Stimulated activated CD8-positive, alpha-beta memory T cell treated with anti-CD3 and anti-CD28 coated beads, Interleukin-15, amount 100 ng/mL, for 48 hours (primary cell): ENCODE data around the gene TRRAP.

Experiments used
- DNase-seq, 2 donors: peaks; one replicate each; pipeline ENCODE4 v3.0.0-alpha.2; 2020; ENCODE audit warnings: low read depth in 2 of 2

The TRRAP gene

GRCh38 chr7:98900815-98901214 is 22.5 kb downstream of the TRRAP start:
- no peak for DNase-seq

- no peak for DNase-seq
Measured at GRCh38 chr7:98902523-98902922, 24.2 kb downstream of the TRRAP start.

DNA sequence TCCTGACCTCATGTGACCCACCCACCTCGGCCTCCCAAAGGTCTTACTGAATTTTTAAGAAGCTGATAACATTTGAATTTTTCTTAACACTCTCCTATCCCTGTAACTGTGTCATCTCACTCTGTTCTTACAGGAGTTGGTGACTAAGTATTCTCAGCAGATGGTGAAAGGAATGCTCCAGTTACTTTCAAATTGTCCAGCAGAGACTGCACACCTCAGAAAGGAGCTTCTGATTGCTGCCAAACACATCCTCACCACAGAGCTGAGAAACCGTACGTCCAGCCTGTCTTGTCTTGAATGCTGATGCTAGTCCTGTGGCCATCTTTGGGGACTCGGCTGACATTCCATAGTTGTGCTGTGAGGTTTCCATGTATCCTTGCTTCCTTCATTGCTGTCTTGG is 24.9 kb downstream of the TRRAP start:
- no peak for DNase-seq

- no peak for DNase-seq
Measured at GRCh38 chr7:98907570-98907969, 29.2 kb downstream of the TRRAP start.

- no peak for DNase-seq
Measured at GRCh38 chr7:98908585-98908984, 30.3 kb downstream of the TRRAP start.

- no peak for DNase-seq
Measured at GRCh38 chr7:98909487-98909886, 31.2 kb downstream of the TRRAP start.

DNA sequence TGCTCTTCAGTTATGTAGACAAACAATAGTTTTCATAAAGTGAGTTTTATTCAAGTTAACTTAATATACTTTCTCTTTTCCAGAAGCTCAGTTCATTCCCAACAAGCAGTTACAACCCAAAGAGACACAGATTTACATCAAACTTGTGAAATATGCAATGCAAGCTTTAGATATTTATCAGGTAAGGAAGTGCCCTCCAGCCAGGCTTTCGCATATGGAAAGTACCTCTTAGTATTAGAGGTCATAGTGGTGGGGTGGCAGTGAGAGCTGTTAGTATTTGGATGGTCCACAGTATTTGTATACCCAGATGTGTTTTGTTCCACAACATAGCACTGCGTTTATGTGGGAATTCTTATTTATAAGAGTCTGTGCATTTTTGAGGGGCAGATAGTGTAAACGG is 32.1 kb downstream of the TRRAP start:
- no peak for DNase-seq

- DNase-seq: no peak
Measured at GRCh38 chr7:98911916-98912315, 33.6 kb downstream of the TRRAP start.

- DNase-seq: no peak
Measured at GRCh38 chr7:98913026-98913425, 34.7 kb downstream of the TRRAP start.

GRCh38 chr7:98913612-98914011 is 35.3 kb downstream of the TRRAP start:
- no peak for DNase-seq

- no peak for DNase-seq
Measured at GRCh38 chr7:98917331-98917730, 39.0 kb downstream of the TRRAP start.

DNA sequence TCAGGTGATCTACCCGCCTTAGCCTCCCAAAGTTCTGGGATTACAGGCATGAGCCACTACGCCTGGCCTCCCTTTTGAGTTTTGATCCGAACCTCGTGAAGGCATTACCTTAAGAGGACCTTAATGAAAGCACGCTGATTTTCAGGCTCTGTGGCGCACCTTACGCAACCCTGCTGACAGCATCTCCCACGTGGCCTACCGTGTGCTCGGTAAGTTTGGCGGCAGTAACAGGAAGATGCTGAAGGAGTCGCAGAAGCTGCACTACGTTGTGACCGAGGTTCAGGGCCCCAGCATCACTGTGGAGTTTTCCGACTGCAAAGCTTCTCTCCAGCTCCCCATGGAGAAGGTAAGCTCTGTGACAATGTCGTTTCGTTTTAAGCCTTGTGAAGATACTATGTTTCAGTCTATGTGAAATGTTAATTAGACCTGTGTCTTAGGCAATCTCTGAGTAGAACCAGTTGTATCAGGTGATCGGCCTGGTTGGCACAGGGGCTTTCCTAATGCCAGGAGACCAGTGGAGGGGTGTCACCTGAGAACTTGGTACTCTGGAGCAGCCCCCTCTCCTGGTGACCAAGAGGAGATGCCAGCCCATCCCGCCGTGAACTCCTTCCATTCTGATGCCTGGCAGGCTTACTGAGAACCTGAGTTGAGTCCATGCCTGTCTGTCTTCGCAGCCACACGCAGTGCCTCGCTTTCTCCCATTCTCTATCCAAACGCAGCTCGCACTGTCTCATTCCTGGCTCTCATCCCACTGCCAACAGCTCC is 43.5 kb downstream of the TRRAP start:
- DNase-seq: no peak

DNA sequence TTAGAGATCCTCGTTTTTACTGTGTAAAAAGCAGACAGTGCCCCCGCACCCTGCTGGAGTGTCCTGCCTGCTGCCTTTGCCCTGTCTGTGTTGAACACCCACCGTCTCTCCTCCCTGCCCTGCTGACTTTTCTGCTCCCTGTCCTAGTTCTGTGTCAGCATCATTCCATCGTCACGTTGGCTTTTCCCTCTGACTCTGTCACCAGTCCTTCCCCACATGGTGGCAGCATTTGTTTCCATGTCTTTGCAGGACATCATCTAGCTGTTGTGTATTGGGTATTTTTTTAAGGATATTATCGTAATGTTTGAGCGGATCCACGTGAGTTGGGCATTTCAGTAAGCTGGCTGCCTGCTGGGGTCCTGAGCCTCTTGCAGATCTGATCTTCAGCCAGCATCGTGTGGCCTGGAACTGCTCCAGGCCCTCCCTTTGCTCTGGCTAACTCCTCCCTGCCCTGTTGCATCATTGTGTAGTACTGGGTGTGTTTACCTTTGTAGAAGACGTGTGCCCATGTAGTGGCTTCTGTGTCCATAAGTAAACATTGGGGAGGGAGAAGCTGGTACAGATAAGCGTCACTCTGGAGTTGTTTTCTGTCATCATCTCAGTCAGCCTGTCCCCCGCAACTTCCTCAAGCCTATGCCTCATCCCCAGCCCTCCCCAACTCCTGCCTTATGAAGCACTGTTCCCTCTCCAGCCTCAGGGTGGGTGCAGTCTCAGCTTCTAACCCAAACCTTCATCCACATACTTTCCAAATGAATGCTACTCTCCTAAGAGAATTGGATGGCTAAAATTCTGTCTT is 44.3 kb downstream of the TRRAP start:
- no peak for DNase-seq

DNA sequence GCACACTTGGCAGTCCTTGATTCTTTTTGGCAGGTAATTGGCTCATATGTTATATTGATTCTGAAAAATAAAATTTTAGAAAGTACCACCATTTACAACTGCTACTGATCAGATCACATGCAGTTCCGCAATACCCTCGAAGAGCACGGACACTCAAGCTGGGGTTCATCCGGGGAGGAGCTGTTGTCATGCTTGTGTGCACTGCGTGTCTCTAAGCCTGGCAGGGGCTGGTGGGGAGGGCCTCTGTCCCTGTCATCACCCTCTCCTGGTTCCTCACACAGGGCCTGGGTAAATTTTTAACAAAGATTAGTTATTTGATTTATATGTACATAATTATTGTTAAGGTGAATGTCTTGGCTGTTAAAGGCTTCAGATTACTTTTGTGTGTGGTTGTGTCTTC is 45.2 kb downstream of the TRRAP start:
- DNase-seq: no peak

DNA sequence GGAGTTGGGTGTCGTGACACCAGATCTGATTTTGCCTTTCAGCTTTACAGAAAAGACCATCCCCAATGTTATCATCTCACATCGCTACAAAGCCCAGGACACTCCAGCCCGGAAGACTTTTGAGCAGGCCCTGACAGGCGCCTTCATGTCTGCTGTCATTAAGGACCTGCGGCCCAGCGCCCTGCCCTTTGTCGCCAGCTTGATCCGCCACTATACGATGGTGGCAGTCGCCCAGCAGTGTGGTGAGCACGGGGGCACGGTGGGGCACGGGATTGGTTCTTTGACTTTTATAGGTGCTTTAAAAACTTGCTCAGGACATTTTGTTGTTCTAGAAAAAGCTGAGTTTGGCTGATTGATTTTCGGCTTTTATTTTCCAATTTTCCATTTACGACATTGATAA is 48.8 kb downstream of the TRRAP start:
- DNase-seq: no peak

- no peak for DNase-seq
Measured at GRCh38 chr7:98930464-98930863, 52.1 kb downstream of the TRRAP start.

DNA sequence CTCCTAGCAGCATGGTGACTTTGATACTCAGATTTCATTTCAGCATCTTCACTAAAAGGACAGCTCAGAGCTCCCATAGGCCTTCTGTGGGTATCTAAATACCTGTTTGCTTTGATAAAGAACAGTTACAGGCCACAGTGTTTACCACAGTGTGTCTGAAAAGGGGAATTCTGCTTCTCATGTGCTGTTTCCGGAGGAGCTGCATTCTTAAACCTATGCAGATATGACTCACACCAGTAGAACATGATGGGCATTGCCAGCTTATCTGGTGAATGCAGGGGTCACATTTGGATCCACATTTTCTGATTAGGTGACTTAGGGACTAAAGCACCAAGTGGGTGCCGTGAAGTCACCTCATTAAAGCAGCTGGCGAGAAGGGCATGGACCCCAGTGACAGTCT is 52.6 kb downstream of the TRRAP start:
- no peak for DNase-seq

DNA sequence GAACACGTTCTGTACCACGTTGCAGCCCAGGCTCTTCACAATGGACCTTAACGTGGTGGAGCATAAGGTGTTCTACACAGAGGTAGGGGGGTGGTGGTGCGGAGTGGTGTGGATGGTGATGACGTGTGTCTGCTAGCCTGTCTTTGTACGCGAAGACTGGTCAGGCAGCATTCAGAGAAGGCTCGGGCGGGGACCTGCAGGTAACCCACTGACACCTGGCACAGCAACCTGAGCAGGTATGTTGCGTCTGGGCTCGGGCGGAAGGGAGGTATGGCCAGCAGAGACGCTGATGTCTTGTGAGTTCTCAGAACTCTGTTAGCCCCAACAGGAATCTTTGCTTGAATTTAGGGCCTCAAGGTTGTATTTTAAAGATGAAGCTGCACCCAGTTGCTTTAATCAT is 55.0 kb downstream of the TRRAP start:
- no peak for DNase-seq

- no peak for DNase-seq
Measured at GRCh38 chr7:98934267-98934666, 55.9 kb downstream of the TRRAP start.

- no peak for DNase-seq
Measured at GRCh38 chr7:98935811-98936210, 57.5 kb downstream of the TRRAP start.

GRCh38 chr7:98943336-98943735 is 65.0 kb downstream of the TRRAP start:
- no peak for DNase-seq

DNA sequence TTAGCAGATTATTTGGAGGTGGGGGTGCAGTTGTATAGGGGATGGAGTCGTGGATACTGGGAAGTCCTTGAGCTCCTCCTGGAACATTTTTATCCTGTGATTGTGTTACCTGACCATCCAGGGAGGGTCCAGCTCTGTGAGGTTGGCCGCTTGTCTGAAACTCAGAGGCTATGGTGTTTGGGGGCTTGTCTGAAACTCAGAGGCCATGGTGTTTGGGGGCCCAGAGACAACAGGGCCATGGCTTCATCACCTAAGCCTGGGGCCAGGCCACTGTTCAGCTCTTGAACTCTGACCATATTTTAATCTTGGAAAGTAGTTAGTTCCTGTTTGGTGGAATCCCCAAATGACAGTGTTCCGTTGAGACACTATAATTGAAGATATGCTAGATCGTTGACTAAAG is 66.1 kb downstream of the TRRAP start:
- DNase-seq: no peak

GRCh38 chr7:98945852-98946251 is 67.5 kb downstream of the TRRAP start:
- DNase-seq: no peak
